GM15510 (cell line): ENCODE results near the gene CAMKV.

Source experiments
- POLR2A ChIP-seq: IDR thresholded peaks from 3 replicates; pipeline ENCODE4 v1.6.1; 2011; ENCODE audit warnings: borderline replicate concordance; ENCODE audit not compliant: insufficient read length; ENCODE audit errors: extremely low read depth

CAMKV gene, protein sequence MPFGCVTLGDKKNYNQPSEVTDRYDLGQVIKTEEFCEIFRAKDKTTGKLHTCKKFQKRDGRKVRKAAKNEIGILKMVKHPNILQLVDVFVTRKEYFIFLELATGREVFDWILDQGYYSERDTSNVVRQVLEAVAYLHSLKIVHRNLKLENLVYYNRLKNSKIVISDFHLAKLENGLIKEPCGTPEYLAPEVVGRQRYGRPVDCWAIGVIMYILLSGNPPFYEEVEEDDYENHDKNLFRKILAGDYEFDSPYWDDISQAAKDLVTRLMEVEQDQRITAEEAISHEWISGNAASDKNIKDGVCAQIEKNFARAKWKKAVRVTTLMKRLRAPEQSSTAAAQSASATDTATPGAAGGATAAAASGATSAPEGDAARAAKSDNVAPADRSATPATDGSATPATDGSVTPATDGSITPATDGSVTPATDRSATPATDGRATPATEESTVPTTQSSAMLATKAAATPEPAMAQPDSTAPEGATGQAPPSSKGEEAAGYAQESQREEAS

DNA sequence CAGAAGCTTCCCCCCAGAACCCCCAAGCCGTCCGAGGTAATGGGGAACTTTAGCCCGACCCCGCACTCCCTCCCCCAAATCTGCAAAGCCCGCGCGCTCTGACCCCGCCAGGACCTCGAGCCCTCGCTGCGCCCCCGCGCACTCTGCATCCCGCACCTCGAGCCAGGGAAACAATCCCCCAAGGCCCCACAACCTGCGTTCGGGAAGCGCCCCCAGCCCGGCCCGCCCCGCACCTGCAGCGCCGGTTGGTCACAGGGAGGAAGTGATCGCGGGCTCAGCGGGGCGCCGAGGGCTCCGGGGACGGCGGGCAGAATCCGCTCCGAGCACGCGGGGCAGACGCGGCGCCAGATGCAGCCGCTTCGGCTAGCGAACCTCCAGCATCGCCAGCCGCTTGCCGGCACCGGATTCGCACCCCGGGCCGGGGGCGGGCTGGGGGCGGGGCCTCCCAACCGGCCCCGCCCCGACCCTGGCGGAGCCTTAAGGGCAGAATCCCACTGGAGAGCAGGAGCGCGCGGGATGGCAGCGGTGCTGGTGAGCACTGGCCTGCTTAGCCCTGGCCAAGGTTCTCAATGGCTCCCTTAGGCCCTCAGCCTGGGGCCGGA, at the start of gene CAMKV:
CAMKV (minus strand) TSS at position 382 of the 602 bp plus-strand sequence. CDS start 7,518 bp downstream, outside the sequence.
- no peak for TF ChIP-seq POLR2A

DNA sequence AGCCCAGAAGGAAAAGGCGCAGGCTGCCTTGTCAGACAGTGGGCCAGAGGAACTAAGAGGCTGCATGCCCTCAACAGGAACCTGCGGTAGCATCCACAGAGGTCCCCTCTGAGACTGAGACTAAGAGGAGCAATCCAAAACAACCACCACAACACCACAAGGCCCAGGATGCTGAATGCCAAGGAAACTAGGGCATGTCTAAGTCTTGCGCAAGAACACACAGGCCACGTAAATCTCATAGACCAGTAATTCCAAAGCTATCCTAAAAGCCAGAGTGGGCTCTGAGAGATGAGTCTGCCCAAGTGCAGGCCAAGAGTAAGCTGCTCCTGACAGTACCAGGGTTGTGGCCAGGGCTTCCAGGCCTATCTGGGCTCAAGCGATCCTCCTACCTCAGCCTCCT, 47.0 kb upstream of the CAMKV start:
- TF ChIP-seq POLR2A: no peak

DNA sequence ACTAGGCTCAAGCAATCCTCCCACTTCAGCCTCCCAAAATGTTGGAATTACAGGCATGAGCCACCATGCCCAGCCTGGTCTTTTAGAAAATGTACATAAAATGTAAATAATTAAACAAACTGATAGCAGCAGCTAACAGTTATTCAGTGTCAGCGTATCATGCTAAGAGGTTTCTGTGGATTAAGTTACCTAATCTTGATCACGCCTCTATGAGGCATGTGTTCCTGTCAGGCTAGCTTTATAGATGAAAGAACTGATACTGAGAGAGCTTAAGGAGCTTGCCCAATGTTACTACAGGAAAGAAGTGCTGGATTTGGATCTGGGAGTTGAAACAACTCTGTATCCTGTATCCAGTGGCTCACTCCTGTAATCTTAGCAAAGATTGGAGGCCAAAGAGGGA, 45.2 kb upstream of the CAMKV start:
- TF ChIP-seq POLR2A: no peak

DNA sequence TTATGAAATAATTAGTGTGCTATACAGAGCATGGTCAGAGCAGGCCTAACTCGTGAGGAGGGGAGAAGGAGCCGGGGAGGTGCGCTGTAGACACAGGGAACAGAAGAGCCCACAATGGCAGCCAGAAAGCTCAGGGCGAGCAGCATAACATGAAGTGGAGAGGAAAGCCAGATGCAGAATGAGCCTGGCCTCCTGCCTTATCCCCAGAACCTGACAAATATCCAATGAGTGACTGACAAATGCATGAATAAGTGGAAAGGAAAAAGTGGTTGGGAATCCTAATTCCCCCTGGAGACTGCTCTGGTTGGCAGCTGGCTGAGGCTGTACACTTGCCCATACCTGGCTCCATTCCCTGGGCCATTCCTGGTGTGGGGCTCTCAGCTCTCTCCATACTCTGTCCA, 43.2 kb upstream of the CAMKV start:
- no peak for TF ChIP-seq POLR2A

DNA sequence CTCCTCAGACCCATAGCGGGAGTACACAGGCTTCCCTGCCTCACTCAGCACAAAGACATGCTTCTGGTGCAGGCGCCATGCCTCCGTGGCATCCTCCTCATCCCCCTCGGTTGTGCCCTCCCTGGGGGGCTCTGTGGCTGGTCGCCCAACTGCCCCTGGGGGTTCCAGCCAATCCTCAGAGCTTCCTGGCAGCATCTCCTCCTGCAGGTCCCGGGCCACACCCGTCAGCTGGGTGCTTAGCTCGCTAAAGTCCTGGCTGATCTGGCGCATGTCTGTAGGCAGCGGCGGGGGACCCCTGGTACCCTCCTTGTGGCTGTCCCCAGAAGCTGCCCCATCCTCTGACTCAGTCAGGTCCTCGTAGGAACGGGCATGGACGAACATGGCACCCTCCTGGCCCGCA, 41.9 kb upstream of the CAMKV start:
- no peak for TF ChIP-seq POLR2A

DNA sequence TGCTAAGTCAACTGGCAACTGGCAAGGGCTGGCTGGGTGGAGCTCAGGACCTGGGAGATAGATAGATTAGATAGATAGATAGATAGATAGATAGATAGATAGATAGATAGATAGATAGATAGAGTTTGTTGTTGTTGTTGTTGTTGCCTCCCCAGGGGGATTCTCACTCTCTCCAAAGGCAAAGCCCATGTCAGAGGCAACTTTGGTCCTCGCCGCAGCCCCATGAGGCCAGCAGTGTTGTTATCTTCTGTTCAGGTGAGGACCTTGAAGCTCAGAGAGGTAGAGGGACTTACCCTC, 41.4 kb upstream of the CAMKV start:
- TF ChIP-seq POLR2A: no peak

DNA sequence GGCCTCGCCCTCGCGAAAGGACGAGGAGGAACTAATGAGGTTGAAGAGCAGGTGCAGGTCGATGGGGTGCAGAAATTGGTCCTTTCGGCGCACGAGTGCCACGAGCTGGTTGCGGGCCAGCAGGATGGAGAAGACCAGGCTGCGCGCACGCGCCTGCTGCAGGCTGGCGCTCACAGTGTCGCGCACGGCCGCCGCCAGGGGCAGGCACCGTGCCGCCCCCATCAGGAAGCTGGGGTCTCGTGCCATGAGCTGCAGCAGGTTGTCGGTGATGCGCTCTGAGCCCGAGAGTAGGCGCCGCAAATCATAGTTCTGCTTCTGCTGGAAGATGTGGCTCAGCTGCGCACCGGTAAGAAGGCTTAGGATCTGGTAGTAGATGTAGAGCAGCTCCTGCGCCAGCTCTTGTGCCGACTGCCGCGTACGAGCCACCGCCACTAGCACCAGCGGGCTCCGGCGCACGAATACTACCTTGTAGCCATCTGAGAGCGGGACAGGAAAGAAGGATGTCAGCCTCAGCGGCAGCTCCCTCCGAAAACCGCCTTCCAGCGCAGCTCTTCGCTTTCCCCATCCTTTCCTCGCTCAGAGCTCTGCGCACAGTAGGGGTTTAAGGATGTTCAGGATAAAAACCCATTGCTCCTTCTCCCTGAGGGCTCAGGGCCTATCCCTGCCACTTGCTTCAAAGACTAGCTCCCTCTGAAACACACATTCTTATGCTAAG, 40.9 kb upstream of the CAMKV start:
- TF ChIP-seq POLR2A: no peak

DNA sequence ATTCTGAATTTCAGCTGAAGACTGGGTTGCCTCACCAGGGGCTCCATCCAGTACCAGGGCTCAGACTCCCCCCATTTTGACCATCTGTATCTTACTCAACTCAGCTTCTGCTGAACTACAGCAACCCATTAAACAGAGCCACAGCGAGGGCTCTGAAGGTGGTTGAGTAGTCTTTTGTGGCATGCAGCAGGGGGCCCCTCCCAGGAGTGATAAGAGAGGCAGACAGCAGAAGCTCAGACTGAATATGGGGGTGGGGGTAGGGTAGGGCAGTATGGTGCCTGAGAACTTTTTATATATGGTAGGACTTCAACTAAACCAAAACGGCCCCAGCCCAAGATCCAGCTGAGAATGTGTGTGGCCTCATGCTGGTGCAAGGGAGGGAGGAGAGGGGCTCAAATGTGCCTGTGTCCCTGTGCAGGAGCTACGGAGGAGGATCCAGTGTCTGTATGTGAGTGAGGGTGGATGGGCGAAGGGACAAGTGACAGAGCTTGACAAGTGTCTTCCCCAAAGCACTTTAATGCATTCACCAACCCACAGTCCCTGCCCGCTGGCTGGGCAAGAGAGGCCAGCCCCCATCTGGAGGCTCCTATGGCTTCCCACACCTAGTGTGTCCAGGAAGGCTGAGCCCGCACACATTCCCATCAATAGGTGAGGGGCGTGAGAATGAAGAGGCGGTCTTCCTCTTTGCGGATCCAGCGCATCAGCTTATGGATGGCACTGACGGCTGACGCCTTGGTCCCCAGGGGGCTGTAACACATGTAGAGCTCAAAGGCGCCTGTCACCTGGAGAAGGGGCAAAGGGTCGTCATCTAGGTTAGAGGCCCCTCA, 38.9 kb upstream of the CAMKV start:
- no peak for TF ChIP-seq POLR2A

DNA sequence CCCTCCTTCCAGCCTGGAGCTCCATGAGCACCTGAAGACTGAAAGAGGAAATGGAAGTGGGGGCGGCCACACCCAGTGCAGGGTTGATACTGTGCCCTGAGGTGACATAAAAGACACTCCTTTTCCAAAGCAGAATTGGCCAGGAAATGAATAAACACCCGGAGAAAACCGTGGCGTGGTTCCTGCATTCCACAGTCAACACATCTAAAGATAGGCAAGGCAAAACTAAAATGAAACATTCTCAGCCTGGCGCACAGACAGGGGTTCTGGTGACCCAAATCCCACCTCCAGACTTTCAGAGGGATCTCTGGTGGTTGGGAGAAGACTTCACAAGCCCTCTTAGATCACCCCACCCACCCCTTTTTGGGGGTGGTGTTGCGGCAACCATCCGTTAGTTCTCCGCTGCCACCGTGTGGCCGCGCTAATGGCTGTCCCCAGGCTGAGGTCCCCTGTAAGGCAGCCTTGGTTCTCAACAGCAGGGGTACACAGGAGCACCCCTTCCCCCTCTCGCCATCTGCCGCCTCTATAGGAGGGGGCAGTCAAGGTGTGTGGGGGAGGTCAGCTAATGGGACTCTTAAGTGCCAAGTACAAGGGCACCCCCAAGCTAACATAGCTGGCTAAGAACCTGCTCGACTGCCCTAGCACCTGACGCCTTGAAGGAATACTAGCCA, 36.5 kb upstream of the CAMKV start:
- no peak for TF ChIP-seq POLR2A

DNA sequence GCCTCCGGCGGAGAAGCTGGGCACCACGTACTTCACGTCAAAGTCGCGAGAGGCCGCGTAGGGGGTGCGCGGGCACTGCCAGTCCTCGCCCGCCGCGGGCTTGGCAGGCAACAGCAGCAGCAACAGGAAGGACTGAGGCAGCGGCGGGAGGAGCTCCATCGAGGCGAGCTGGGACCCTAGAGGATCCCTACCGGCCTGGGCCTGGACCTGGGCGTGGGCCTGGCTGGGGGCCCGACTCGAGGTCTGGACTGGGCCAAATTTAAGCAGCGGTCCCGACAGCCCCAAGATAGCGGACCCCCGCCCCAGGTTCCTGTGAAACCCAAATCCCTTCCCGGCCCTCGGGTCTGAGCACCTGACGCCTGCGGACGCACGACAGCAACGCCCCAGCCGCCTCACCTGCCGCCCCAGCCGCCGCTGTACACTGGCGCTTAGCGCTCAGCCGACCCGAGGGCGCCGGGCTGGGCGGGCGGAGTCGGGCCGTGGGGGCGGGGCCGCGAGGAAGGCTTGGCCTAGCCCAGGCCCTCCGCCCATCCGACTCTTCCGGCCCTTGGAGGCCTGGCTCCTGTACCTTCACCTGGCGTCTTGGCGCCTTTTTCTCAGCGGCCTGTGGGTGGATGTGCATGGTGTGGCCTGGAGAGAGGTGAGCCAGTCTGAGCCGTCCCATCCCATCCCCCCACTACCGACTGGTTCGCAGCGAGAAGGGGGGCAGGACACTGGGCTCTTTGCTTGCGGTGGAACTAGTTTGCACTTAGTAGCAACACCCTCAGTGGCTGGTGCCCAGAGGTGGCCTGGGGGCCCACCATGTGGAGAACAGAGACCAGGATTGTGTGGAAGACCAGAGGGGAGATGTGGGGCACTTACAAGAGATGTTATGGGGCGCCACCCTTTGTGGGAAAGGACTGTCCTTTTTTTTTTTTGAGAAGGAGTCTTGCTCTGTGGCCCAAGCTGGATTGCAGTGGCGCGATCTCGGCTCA, 34.0 kb upstream of the CAMKV start, which contains the start of gene MST1R:
MST1R (minus strand) TSS at position 423 of the 974 bp plus-strand sequence; CDS start at position 159, 264 bp downstream.
- peak; percentile 58 for TF ChIP-seq POLR2A

DNA sequence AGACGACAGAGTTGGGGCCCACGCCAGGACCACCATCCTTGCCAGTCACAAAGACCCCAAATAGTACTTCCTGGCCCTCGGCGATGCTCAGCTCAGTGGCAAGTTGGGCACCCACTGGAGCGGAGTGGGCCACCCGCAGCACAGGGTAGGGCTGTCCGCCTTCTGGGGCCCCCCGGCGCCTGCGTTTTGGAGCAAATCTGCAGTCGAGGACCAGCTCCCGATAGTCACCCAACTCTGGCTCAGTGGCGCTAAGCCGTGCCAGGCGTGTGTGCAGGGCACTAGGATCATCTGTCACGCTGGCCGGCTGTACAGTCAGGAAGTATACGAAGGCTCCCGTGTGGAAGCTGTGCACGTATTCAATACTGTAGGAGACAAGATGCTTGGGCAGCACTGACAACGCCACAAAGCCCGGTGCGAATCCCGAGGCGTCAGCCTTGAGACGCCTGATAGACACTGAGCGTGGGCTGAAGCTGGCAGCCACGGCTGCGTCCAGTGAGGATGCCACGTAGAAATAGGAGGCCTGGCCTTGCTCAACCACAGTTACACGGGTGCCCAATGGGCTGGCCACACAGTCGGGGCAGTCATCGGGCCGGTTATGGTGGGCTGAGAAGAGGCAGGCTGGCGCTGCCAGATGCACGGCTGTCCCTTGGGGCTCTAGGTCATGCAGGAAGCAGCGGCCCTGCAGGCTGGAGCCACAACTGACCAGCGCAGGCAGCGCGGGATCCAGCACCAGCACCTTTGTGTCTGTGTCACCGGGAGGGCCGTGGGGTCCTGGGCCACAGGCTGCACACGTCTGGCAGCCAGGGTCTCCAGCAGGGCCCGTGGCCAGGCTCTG, 33.0 kb upstream of the CAMKV start:
- no peak for TF ChIP-seq POLR2A
